Activated naive CD4-positive, alpha-beta T cell treated with Interleukin-2 at 50 U/mL for 16 hours (primary cell): Measurements from ENCODE around the gene XRCC4.

ENCODE experiments used
- DNase-seq: peaks from one replicate; pipeline ENCODE4 v3.0.0-alpha.2; 2020

XRCC4 gene

GRCh38 chr5:83394190-83394589, 316.8 kb downstream of the XRCC4 start:
- DNase-seq: no peak

GRCh38 chr5:83396662-83397061, 319.3 kb downstream of the XRCC4 start:
- no peak for DNase-seq

- no peak for DNase-seq
Measured at GRCh38 chr5:83397658-83398057, 320.3 kb downstream of the XRCC4 start.

GRCh38 chr5:83400241-83400640, 322.9 kb downstream of the XRCC4 start:
- no peak for DNase-seq

GRCh38 chr5:83400701-83401100, 323.4 kb downstream of the XRCC4 start:
- DNase-seq: no peak

- DNase-seq: no peak
Measured at GRCh38 chr5:83401122-83401731, 323.9 kb downstream of the XRCC4 start.

GRCh38 chr5:83401775-83402174, 324.4 kb downstream of the XRCC4 start:
- no peak for DNase-seq
